HG02852 (cell line): Measurements from ENCODE around the gene TRMT5.

Experiments
- ATAC-seq: cut with Tn5 transposase; IDR thresholded peaks from one replicate; pipeline ENCODE4 v1.9.1; 2021; ENCODE audit warnings: mild to moderate bottlenecking, moderate library complexity; ENCODE audit not compliant: unreplicated experiment

The TRMT5 gene

DNA sequence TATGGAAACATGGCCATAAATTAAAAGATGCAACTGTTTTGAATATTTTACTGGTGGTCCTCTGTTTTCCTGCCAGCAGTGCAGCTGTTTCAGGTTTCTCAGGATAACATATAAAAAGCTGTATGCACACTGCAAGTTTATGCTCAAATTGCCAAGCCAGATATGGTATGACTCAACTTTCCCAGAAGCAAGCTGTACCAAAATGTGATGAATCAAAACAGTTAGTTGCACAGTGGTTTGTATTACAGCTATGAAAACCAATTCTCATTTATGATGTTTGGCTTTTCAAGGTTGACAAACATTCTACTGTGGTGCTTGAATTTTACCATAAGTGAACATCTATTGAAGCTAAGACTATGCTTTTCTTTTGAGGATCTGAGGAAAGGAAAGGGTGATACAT lies 15.5 kb downstream of the TRMT5 start:
- no peak for ATAC-seq

- ATAC-seq, result no peak
Measured at GRCh38 chr14:60964904-60965303, 16.0 kb downstream of the TRMT5 start.

DNA sequence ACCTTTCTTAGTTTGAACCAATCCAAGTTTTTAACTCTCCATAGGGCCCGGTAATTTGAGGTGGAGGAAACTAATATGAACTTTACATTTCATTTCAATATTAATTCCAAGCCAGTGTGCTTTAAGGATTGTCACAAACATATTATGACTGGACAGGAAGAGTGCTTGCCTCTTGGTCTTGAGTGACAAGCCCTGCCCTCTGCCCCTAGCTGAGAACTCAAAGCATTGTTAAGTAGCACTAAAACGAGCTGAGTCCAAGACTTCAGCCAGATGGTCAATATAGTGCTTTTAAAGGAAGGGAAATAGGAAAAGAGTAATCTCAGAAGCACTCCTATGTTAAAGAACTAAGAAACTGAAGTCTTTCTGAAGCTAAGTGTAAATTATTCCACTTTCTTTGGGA lies 17.1 kb downstream of the TRMT5 start:
- ATAC-seq, result no peak

DNA sequence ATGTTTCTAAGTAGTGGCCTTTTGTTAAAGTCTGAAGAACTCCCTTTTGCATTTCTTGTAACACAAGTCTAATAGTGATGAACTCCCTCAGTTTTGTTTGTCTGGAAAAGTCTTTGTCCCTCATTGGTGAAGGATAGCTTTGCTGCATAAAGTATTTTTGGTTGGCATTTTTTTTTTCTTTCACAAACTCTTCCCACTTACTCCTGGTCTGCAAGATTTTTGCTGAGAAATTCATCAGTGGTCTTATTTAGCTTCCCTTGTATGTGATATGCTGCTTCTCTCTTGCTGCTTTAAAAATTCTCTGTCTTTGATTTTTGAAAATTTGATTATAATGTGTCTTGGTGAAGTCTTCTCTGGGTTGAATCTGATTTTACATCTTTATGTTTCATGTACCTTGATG lies 22.7 kb downstream of the TRMT5 start:
- no peak for ATAC-seq

DNA sequence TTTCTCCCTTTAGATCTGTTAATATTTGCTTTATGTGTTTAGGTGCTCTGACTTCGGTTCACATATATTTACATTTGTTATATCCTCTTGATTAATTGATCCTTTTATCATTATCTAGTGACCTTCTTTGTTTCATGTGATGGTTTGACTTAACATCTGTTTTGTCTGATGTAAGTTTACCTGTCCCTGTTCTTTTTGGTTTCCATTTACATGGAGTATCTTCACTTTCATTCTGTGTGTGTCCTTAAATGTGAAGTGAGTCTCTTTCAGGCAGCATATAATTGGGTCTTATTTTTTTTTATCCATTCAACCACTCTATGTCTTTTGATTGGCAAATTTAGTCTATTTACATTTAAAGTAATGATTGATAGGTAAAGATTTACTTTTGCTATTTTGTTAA lies 24.2 kb downstream of the TRMT5 start:
- ATAC-seq, result no peak

DNA sequence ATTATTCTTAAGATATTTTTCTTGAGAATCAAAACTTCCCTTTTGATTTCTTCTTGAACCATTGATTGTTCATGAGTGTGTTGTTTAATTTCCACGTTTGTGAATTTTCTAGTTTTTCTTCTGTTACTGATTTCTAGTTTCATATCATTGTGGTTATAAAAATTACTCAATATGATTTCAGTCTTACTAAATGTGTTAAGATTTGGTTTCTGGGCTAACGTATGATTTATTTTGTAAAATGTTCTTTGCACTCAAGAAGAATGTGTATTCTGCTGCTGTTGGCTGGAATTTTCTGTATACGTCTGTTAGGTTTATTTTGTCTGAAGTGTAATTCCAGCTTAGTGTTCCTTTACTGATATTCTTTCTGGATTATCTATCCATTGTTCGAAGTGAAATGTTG lies 24.7 kb downstream of the TRMT5 start:
- no peak for ATAC-seq

DNA sequence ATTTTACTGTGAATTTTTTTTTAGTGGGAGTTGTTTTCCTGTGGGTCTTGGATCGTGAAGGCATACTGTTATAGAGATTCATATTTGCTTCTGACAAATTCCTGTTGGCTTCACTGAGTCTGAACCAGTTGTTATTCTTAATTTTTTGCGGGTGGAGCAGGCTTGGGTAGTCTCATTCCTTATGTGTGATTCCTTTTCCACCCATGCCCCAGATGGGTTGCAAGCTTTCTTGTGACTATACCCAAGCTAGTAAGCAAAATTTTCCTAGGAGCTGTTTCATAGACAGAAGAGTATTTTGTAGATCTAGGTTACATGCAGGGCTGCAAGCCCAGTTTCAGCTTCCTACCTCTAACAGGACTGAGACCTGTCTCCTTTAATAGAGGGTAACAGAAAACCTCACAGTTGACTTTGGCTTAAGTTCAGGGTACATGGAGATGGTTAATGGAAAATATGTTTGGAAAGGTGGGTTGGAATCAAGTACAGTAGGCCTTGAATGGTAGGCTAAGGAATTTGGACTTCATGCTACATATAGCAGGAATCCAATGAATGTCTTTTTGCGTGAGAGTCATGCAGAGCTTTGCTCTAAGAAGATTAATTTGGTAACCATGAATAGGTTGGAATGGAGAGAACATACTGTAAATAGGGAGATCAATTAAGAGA lies 29.0 kb downstream of the TRMT5 start:
- no peak for ATAC-seq

- ATAC-seq, result no peak
Measured at GRCh38 chr14:60946773-60947172, 34.1 kb downstream of the TRMT5 start.

DNA sequence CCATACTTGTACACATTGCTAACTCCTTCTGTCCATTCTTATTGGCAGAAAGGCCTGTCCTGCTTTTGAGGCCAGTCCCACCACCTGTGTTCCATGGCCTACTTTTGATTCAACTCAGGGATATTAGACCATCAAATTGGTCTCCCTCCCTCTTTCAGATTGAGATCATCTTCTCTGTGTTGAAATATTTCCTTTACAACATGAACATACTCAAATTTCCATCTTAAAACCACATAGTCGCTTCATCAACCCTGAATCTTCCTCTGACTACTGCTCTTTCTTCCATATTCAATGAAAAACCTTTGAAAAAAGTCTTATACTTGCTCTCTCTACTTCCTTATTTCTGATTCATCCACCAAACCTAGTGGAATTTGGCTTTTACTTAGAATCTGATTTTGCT lies 34.9 kb downstream of the TRMT5 start:
- no peak for ATAC-seq

GRCh38 chr14:60944204-60944603 lies 36.7 kb downstream of the TRMT5 start:
- ATAC-seq, result no peak

DNA sequence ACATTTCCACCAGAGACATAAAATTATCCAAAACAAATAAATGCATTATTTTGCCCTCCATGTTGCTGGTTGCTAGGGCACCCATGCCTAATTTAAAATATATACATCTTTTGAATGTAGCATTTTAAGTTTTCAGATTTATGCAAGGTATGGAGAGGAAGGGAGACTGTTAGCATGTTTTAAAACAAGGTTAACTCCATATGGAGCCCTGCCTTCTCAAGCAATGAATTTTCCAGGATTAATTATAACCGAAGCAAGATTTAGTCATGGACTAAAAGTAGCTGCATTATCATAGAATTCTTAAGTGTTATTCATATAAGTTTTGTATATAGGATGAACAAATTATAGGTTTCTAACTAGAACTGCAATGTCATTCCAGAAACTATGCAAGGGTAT lies 37.2 kb downstream of the TRMT5 start:
- ATAC-seq, result no peak

DNA sequence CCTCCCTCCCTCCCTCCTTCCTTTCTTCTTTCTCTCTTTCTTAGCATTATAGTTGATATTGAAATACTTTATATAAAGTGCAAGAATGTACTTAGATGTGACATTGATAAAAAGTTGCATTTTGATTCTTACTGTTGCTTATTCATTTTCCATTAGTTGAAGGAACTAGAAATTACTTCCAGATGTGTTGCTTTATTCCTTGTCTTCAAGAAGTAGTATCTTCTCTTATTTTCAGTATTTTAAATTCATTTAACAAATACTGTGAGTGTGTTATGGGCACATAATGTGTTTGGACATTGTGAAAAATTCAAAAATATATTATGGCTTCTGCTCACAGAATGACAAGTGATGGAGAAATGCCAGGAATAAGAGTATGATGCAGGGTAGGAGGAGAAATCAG lies 45.6 kb downstream of the TRMT5 start:
- no peak for ATAC-seq

GRCh38 chr14:60933920-60934655 lies 46.8 kb downstream of the TRMT5 start:
- no peak for ATAC-seq

- no peak for ATAC-seq
Measured at GRCh38 chr14:60931218-60931617, 49.7 kb downstream of the TRMT5 start.

DNA sequence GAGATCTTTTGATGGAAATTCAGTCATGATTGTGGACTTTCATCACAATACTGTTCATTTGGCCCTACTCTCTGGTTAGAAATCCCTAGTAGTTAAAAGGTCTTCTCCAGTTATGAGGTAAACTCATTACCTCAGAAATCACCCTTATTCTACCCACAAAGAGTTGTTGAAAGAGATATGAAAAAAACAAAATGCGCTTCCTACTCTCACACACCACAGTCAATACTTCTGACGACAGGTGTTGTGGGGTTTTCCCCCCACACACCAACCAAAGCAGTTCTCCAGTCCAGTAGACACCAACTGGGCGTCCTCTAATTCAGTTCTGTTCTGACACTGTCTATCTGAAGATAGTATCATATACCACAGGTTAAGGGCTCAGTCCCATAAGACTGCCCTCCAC lies 54.9 kb downstream of the TRMT5 start:
- ATAC-seq, result peak; percentile 99

GRCh38 chr14:60925286-60925685 lies 55.6 kb downstream of the TRMT5 start:
- ATAC-seq, result no peak

GRCh38 chr14:60922050-60922449 lies 58.8 kb downstream of the TRMT5 start:
- ATAC-seq, result no peak
